Adipose tissue (tissue), 3 donors: ENCODE results near the gene IL2RA. TPM values are rescaled to one million over a fixed set of nuclear protein-coding genes. Genes with fewer than 3 reads are reported as not detected.
A peak's percentile ranks its signal among the peaks of the same experiment; 100 is the strongest.
"Not testable (repeated sequence)": the region's sequence is repeated elsewhere in the genome, so short reads cannot be mapped to it uniquely, and the experiment has no call there.

Experiments
- H3K27ac ChIP-seq: one replicate; pipeline ENCODE4 v1.5.1; 2013; ENCODE audit warnings: low read depth, low read length
- WGBS, 3 donors: extraction: QIAGEN DNeasy Blood & Tissue Kit; methylation state at CpG; one replicate each; pipeline ENCODE4 v1.1.7; 2013; 5-methylcytosine and 5-hydroxymethylcytosine counted together
- polyA plus RNA-seq, 3 donors: library from polyadenylated mRNA; stranded (reverse); fragments of 200-250 nt; gene quantifications; one replicate each; pipeline ENCODE4 v1.2.3, GENCODE V29; 2013
- donor health status: healthy with polysubstance abuse.
- donor health status: Bipolar disorder and iron deficiency.
- donor health status: healthy.

Gene IL2RA
- polyA plus RNA-seq, 3 donors = 0.62 to 2.4 (median 0.68) TPM

DNA sequence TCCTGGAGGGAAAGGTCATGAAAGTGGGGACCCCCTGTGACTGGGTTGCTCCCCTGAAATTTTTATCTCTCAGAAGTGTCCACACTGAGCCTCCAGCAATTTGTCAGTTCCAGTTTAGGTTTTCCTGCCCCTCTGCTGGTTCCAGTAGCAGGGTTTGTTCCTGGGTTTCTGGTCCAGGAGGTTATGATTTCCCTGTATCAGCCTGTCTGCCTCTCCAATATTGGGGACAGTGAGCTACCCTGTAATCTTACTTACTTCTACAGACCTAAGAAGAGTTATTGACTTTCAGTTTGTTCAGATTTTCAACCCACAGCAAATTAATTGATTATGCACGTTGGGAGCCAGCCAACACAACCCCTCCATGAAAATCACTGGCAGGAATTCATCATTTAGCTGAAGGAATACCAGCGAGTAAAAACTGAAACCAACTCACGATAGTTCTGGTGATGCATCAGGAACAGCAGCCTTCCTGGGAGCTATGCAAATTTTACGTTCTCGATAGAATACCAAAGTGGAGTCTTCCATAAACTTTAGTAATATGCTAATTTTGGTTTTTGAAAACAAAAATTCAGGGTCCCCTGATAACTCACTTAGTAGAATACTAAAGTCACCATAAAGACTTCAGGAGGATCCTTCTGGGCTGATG is 53.5 kb downstream of the IL2RA start:
- H3K27ac ChIP-seq = no peak overlapping the region
- WGBS, 3 donors = 61 to 66% (median 61%) methylated on average over 5 of the region's 5 CpGs

DNA sequence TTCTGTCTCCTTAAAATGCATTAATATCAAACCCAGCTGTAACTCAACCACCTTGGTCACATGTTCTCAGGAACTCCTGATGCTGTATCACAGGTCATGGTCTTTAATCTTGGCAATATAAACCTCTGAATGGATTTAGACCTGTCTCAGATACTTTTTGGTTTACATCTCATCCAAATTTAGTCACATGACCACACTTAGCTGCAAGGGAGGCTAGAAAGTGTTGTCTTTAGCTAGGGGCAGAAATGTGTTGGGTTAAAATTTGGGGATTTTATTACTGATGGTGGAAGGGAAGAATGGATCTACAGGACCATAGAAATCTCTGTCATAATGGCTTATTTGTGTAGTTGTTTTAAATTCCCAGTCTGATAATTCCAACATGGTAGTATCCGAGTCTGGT is 55.2 kb downstream of the IL2RA start:
- no peak overlapping the region for H3K27ac ChIP-seq
- WGBS, 3 donors = 52 to 97% (median 88%) methylated on average over 1 of the region's 1 CpG

DNA sequence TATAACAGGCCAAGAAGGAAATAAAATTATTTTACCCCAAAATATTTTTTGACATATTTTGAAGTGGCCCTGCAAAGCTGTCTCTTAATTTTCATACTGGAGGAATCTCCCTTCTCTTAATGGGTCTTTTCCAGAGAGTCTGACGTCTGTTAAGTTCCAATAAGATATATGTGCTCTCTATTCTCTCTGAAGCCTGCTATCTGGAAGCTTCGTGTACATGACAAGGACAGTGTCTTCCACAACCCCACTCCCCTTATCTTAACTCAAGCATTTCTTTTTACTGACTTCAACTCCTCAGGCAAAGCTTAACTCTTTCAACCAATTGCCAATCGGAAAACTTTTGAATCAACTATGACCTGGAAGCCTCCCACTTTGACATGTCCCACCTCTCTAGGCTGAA is 55.6 kb downstream of the IL2RA start:
- WGBS, 3 donors = 70 to 89% (median 88%) methylated on average over 3 of the region's 3 CpGs
- no peak overlapping the region for H3K27ac ChIP-seq

DNA sequence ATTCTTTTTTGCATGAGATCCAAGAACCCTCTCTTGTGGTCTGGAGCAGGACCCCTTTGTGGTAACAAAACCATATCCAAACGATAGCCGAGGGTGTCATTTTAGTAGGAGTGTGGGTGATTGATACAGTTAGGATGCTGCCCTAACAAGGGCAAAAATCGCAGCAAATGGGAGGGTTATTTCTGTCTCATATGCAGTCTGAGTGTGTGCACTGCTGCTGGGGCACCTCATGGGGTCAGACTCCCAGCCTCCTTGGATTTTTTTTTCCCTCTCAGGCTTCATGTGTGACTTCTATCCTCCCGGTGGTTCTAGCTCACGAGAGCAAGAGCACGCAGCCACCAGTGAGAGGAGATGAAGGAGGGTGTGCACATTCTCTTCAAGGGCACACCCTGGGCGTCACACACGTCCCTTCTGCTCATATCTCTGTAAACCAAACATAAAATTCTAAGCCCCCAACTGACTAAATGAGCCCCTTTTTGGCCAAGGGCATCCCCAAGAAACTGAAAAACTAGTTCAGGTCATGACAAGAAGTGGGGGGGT is 56.2 kb downstream of the IL2RA start:
- WGBS, 3 donors = 64 to 82% (median 76%) methylated on average over 8 of the region's 8 CpGs
- H3K27ac ChIP-seq = no peak overlapping the region

DNA sequence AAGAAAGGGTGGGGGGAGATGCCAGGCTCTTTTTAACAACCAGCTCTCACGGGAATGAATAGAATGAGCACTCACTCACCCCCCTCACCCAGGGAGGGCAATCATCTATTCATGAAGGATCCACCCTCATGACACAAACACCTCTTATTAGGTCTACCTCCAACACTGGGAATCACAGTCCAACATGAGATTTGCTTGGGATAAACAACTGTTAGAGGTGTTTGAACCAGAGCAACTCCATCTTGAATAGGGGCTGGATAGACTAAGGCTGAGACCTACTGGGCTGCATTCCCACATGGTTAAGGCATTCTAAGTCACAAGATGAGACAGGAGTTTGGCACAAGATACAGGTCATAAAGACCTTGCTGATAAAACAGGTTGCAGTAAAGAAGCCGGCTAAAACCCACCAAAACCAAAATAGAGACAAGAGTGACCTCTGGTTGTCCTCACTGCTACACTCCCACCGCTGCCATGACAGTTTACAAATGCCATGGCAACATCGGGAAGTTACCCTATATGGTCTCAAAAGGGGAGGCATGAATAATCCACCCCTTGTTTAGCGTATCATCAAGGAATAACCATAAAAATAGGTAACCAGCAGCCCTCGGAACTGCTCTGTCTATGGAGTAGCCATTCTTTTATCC is 56.9 kb downstream of the IL2RA start:
- 67 to 77% (median 75%) methylated on average over 6 of the region's 6 CpGs for WGBS, 3 donors
- not testable (repeated sequence) for H3K27ac ChIP-seq

DNA sequence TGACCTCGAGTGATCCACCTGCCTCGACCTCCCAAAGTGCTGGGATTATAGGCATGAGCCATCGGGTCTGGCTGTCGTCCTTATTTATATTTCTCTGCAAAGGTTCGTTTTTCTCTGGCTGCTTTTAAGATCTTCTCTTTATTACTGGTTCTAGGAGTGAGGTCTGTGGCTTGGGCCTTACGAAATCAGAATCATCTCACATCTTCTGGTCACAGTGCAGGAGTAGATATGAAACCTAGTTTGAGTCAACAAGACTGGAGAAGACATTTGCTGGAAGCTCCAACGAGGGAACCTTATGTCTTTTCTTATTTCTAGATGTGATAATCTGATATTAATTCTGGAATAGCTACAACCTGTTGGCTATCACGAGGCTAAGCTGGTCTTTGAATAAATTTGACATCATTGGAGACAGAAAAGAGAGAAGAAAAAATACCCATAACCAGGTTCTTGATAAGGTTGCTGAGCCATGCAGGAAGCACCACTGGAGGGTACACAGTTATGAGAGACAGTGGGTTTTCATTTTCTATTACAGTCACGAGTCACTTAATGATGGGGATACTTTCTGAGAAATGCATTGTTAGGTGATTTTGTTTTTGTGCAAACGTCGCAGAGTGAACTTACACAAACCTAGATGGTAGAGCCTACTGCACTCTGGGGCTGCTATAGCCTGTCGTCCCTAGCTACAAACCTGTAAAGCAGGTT is 59.2 kb downstream of the IL2RA start:
- WGBS, 3 donors = 79 to 88% (median 83%) methylated on average over 12 of the region's 12 CpGs
- no peak overlapping the region for H3K27ac ChIP-seq

DNA sequence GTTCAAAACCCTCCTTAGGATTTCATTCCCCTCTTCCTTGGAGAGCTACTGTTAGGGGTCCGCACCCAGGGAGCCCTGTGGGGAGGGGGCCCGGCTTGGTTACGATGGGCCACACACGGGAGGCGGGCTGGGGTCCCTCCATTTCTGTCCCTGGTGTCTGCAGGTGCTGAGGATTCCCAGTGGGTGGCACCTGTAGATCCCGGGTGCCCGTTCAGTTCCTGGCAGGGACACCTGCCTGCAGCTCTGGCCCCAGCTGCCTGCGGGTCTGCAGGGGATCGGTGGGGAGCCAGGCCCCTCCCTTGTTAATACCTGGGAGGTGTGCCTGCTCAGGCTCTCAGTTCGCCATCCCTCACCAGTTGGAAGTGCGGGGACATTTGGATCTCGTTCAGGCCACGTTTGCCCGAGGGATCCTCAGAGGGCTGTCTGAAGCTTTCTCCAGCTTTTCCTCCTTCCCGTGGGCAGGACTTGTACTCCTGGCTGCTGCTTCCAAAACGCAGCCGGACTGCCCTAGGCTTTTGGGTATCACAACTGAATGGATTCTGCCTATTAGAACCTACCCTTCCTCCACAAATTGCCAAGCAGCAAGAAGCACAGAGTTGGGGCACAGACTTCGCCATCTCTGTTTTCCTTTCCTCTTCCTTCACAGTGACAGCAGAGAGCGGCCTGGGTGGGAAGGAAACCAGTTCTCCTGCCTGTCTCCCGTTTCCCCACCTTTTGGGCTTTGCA is 62.6 kb downstream of the IL2RA start:
- 50 to 82% (median 74%) methylated on average over 20 of the region's 20 CpGs for WGBS, 3 donors

DNA sequence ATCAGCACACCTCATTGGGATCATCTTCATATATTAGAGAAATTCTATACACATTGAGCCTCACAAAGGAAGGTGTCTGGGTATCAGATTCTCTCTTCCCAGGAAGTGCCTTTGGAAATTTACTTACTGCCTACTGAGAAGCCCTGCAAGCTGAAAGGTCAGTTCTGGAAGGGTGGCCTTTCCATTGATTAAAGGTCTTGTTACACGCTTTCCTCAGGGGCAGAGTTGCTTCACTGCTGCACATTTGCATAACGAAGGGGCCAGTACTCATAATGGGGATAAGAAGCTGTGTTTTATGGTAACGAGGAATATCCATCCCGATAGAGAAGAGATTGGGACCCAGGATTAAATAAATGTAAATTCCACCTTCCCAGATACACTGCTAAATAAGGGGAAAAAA is 65.5 kb downstream of the IL2RA start:
- 83 to 93% (median 86%) methylated on average over 4 of the region's 4 CpGs for WGBS, 3 donors

More for the DNA sequence above, 62.6 kb downstream of the IL2RA start:
- H3K27ac ChIP-seq = no peak overlapping the region

DNA sequence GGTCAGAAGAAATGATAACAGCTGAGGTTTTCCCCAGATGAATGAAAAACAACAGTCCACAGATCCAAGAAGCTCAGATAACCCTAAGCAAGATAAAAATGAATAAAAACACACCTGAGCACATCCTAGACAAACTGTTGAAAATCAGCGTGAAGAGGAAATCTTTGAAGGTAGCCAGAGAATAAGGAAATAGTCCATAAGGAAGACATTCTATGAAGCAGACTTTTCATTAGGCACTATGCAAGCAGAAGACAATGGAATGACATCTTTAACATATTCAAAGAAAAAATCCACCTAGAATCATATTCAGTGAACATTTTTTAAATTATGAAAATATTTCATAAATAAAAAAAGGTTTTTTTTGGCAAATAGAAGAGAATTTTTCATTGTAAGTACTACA is 69.8 kb downstream of the IL2RA start:
- 93 to 98% (median 94%) methylated on average over 1 of the region's 1 CpG for WGBS, 3 donors

More for the DNA sequence above, 65.5 kb downstream of the IL2RA start:
- no peak overlapping the region for H3K27ac ChIP-seq

DNA sequence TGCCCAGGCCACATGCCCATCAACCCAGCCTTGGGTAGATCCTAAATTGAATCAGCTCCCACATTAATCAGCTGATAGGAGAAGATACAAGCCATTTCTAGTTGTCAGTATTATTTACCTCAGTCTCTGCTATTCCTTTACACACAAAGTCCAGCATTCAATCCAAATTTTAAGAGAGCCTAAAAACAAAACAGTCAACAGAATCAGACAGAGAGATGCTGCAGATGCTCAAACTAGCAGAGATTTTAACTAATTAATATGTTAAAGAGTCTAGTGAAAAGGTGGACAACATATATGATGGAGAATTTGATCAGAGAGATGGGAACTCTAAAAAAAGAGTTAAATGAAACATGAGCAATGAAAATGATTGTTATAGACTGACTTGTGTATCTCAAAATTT is 70.5 kb downstream of the IL2RA start:
- H3K27ac ChIP-seq = no peak overlapping the region

More for the DNA sequence above, 69.8 kb downstream of the IL2RA start:
- H3K27ac ChIP-seq = no peak overlapping the region

DNA sequence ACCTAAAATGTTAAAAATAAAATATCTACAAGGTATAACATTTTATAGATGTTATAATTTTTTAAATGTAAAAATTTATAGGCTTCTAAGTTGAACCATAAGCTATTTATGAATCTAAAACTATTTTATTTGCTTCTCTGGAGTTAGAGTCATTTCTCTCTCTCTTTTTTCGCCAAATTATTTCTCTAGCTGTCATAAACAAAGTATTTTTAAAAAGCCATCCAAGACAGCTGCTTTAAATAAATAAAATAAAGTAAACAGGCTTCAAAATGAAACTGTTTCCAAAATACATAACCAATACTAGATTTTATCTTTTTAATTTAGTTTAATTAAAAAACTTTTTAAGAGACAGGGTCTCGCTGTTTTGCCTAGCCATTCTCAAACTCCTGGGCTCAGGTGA is 72.4 kb downstream of the IL2RA start:
- WGBS, 3 donors = 85 to 92% (median 88%) methylated on average over 2 of the region's 2 CpGs
- H3K27ac ChIP-seq = no peak overlapping the region

DNA sequence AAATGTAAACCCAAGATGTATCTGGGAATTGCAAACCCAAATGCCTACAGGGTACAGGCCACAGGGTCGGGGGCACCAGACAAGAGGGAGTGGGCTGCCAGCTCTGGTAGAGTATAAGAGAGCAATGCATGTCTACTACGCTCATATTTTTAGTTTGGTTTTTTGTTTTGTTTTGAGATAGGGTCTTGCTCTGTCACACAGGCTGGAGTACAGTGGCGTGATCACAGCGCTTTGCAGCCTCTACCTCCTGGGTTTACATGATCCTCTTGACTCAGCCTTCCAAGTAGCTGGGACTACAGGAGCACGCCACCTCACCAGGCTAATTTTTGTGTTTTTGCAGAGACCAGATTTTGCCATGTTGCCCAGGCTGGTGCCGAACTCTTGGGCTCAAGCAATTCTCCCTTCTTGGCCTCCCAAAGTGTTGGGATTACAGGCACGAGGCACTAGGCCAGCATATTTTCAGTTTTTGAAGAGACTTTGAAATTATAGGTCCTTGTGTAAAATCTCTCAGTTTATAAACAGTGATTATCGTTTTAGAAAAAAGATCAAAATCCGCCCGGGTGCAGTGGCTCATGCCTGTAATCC is 73.7 kb downstream of the IL2RA start:
- H3K27ac ChIP-seq = no peak overlapping the region
- WGBS, 3 donors = 91 to 93% (median 92%) methylated on average over 10 of the region's 10 CpGs

DNA sequence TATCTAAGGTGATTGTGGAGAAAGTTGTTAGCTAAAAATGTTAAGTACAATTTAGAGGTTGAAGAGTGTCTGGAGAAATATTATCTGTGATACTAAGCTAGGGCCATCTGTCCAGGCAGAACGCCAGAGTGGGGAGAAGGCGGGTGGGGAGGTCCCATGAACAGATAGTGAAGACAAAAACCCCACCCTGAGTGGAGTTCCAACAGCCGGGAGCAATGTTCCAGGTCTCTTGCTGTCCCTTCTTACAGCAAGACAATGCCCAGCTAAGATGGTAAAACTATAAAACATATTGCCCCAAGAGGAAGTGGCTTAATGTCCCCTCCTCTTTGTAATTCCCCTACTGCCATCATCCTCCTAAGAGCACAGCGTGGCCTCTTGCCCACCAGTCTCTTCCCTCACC is 74.4 kb downstream of the IL2RA start:
- 37 to 68% (median 53%) methylated on average over 4 of the region's 4 CpGs for WGBS, 3 donors
- H3K27ac ChIP-seq = no peak overlapping the region

DNA sequence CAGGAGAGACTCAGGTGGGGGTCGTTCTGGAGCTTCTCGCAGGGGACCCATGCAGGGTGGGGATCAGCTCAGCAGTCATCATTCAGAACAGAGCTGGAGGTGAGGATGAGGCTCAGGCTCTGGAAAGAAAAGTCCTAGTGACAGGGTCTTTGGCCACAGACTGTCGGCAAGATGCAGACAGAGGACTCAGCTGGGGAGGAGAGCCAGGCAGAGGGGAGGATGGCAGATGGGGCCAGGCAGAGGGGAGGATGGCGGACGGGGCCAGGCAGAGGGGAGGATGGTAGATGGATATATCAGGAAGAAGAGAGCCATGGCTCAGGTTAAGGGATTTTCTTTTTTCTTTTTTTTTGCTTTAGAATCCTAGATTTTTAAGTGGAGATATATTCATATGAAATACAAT is 77.1 kb downstream of the IL2RA start:
- 85 to 92% (median 91%) methylated on average over 5 of the region's 5 CpGs for WGBS, 3 donors
- no peak overlapping the region for H3K27ac ChIP-seq

DNA sequence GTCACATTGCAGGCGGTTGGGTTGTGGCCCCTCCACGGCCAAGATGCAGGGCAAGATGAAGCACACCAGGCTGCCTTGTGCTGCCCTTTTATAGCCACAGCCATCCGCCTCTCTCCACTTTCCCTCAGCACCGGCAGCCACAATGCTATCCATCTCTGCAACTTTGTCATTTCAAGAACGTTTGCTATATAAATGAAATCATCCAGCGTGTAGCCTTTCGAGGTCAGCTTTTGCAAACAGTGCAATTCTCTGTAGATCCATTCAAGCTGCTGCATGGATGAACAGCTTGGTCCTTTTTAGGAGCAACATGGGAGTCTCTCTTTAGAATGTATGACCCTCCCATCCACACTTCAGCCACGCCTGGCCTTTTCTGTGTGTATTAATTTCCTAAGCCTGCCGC is 78.4 kb downstream of the IL2RA start:
- WGBS, 3 donors = 65 to 87% (median 72%) methylated on average over 9 of the region's 9 CpGs
- H3K27ac ChIP-seq = no peak overlapping the region

DNA sequence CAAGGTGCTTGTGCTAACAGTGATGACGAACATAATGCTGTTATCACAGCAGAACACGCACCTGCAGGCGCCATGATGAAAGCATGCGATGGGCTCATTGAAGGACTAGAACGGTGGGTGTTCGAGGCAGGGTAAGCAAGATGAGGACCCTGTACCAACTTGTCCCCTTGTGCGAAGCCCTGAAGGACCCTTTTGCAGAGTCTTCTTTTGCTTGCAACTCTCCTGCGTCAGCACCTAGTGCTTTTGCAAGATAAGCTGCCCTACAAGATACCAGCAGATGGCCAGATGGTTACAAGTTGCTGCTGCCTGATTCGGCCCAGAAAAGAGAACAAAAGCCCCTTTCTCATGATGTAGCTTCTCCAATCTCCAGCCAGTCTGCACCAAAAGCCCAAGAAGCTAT is 80.6 kb downstream of the IL2RA start:
- 90 to 96% (median 91%) methylated on average over 9 of the region's 9 CpGs for WGBS, 3 donors
- no peak overlapping the region for H3K27ac ChIP-seq

DNA sequence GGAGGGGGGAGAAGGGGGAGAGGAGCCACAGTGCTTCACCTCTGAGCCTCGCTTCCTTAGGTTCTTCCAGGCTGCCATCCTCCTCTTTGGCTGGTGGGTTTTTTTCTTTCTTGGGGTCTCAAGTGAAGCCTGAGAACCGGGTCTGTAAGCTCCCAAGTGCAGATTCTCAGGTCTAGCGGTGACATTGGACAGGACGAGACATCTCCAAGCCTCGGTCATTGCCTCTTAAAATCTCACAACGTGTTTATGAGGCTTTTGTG is 84.0 kb downstream of the IL2RA start:
- no peak overlapping the region for H3K27ac ChIP-seq
- WGBS, 3 donors = 15 to 21% (median 18%) methylated on average over 6 of the region's 6 CpGs

DNA sequence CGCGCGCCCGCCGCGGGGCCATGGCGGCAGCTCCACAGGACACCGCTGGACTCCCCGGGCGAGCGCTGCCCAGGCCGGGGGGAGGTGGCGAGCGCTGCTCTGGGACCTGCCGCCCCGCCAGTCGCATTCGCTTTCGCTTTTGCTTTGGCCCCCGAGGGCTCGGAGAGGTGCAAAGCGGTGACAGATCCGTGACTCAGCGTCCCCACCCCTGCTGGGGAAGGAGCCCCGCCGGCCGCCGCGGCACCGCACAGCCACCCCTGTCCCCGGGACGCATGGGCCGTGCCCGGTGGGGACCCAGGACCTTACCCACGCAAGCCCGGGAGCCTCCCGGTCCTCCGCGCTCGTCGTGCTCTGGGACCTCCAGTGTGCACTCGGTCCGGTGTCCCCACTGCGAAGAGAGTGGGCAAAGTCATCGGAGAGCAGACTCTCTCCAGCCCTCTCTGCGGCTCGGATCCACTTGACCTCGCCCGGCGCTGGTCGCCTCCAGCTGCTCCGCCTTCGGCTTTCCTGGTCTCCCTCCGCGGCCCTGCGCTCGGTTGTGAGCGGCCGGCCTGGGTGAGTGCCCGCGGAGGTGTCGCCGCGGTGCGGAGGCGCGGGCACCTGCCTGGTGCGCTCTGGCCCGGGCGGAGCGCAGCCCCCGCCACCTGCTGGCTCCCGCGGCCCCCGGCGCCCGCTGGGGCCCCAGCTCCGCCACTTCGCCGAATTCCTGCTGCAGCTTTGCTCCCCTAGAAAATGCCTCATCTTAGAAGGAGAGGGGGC is 84.5 kb downstream of the IL2RA start, which contains the start of gene IL15RA:
Gene IL15RA, minus strand, starts transcription at position 73 of the 759 bp plus-strand sequence. Its CDS starts 51 bp downstream, at position 22.
- WGBS, 3 donors = 0 to 1% (median 0%) methylated on average over 64 to 80 of the region's 80 CpGs

More for the DNA sequence above, 84.5 kb downstream of the IL2RA start, which contains the start of gene IL15RA:
- H3K27ac ChIP-seq = peak within 1 kb of the TSS; percentile 74
